ENCODE results near the gene PEX16. TPM values are rescaled to one million over a fixed set of nuclear protein-coding genes. Genes with fewer than 3 reads are reported as not detected.
"Not testable (repeated sequence)": the region's sequence is repeated elsewhere in the genome, so short reads cannot be mapped to it uniquely, and the experiment has no call there.

The PEX16 gene
- total RNA-seq, 1 donor from 2014 or later: 37.0 TPM

DNA sequence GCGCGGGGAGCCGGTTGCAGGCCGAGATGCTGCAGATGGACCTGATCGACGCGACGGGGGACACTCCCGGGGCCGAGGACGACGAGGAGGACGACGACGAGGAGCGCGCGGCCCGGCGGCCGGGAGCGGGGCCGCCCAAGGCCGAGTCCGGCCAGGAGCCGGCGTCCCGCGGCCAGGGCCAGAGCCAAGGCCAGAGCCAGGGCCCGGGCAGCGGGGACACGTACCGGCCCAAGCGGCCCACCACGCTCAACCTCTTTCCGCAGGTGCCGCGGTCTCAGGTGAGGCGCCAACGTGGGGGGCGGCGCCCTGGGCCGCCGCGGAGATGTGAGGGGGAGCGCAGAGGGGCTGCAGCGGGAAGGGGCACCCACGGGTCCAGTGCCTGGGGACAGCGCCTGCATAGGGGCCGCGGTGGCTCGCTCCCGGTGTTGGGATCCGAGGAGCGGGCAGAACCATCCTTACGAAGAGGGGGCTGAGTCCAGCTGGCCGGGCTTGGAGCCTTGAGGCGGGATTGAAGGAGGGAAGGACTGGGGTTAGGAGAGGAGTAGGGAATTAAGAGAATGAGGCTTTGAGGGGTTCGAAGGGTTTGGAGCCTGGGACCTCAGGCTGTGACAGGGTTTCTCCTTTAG lies 17.4 kb downstream of the PEX16 start:
- peak; percentile 46 for ATAC-seq
- DNase-seq (ENCODE audit: low spot score): not testable (repeated sequence)

DNA sequence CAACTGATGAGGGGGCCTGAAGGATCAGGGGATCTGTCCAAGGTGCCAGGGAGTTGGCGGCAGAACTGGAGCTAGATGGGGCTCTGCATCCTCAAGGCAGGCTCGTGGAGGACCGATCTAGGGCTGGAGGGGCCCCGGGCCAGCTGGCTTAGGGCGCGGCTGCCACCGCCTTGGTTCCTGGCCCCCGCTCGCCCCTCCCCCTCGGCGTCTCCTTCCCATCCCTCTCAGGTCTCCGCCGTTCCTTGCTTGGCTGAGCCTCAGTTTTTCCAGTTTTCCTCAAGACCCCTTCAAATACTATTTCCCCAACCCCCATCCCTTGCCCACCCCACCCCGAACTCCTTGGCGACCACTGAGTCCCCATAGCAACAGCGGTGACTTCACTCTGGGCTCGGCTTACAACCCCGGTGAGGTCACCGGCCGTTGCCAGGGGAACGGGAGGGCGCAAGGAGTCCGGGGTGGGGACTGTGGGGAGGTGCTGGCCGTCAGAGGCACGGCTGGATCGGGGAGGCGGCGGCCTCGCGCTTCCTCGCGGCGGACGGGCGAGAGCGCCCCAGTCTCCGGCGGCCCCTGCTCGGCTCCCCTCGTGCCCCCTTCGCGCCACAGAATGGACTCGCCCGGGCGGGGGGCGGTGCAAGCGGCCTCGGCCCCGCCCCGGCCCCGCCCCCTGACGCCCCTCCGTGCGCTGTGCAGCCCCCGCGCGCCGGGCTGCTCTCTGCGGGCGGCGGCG lies 18.1 kb downstream of the PEX16 start:
- DNase-seq (ENCODE audit: low spot score) (peak; percentile 74), ATAC-seq (peak; percentile 81)

DNA sequence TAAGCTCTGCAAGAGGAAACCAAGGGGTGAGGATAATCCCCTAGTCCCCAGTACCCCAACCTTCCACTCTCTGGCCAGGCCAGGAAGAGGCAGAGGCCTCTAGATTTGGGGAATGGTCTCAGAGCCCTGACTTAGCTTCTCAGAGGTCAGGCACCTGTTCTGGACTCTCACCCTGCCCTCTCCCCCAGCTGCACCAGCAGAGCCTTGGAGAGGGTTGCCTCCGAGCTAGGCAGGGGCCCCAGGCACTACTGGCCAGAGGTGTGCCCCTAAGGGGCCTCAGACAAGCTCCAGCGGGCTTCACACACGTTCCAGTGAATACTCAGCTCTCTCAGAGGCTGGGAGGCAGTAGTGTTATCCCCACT lies 18.6 kb downstream of the PEX16 start:
- DNase-seq (ENCODE audit: low spot score): no peak
- no peak for ATAC-seq

DNA sequence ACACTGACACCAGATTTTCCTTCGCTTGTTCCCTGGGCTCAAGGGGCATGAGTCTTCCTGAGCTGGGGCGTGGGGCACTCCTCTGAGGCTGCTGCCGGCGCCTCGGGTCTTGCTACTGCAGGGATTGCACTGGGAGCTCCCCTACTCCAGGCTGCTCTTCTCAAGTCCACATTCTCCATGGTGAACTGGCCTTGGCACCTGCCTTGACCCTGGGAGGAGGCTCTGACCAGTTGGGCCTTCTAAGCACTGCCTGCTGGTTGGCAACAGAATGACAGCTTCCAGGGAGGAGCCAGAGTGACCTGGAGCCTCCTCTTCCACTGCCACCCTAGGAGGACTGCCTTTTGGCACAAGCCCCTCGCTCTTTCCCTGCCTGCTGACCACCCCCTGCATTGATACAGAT lies 20.1 kb downstream of the PEX16 start:
- no peak for ATAC-seq
- DNase-seq (ENCODE audit: low spot score): no peak

DNA sequence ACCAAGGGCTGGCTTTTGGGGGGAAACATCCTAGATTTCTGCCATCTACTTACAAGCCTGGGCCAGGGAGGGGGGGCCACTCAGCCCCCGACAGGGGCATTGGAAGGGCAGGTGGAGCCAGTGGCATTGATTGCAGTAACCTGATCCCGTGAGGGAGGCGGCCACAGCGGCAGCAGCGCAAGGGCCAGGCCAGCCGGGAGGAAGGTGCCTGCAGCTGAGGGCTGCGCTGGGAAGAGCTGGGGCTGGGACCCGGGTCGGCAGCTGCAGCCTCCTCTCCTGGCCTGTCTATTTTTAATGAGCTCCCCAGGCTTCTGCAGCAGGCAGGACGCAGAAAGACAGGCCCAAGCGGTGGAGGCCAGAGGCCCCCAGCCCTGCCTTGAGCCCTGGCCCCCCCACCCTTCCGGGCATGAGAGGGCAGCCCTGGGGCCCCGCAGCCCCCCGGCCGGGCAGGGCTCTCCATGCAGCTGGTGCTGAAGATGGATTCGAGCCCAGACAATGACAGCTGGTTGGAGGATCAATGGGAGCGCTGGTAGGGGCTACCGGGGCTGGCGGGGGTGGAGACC lies 21.2 kb downstream of the PEX16 start:
- peak; percentile 14 for ATAC-seq
- no peak for DNase-seq (ENCODE audit: low spot score)

DNA sequence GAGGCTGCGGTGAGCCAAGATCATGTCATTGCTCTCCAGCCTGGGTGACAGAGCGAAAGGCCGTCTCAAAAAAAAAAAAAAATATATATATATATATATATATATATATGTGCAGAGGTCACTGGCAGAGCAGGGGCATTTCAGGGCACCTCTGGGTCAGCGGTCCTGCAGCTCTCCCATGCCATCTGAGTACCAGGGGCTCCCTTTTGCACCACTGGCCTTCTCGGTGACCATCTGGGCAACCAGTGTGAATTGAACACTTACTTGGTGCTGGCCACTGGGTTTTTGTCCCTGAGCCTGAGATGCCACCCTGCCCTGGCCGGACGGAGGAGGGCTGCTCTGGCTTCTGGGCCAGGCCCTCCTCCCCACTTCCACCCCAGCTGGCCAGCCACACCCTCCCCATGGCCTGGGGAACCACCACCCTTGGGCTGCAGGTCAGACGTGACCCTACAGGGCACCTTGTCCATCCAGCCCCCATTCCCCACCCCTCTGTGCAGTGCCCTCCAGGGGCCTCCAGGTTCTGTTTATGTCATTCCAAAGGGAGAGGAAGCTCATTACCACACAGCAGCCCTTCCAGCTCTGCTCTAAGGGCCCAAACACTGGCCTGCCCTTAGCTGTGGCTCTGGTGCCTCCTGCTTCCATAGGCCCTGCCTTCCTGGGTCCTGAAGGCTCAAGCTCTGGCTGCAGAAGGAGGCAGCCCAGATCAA lies 22.0 kb downstream of the PEX16 start:
- ATAC-seq: no peak
- DNase-seq (ENCODE audit: low spot score): no peak

DNA sequence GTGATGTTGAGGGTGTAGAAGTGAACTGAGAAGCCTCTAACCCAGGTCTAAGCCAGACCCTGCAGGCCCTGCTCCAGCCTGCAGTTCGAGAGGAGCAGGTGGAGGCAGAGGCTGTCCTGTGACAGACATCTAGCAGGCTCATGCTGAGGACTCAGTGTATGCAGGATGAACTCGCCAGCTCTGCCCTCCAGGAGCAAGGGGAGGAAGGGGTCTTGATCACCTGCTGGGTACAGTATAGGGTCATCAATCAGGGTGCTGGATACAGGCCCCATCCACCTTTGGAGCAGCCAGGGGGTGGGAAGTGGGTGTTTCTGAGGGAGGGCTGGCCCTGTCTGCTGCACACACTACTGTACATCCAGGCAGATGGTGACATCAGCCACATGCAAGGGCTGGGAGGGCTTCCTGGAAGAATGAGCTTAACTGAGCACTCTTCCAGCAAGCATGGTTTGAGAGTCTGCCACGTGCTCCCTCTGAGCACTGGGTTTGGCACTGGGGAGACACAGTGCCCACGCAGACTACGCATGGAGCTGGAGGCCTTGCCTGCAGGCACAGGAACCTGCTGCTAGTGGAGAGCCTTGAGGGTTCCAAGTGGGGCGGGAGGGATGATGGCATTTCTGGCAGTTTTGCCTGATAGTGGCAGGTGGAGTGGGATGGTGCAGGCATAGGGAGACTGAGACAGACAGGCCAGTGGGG lies 23.0 kb downstream of the PEX16 start:
- DNase-seq (ENCODE audit: low spot score): no peak

DNA sequence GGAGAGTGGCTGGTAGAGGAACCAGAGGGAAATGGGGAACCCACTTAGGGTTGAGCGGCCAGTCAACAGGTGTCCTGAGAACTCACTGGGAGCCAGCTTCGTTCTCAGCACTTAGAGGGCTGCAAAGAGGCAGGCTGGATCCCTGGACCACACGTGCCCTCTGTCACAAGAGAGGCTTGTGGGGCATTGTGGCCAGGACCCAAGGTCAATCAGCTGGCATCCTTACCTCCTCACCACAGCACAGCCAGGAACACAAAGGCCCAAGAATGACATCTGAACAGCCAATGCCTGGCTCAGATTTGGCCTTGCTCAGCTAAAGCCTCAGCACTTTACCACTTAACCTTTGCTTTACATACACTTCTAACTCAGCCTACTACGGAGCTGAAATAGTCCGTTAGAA lies 24.8 kb downstream of the PEX16 start:
- DNase-seq (ENCODE audit: low spot score) (peak; percentile 79), ATAC-seq (peak; percentile 61)

More for the DNA sequence above, 23.0 kb downstream of the PEX16 start:
- no peak for ATAC-seq

DNA sequence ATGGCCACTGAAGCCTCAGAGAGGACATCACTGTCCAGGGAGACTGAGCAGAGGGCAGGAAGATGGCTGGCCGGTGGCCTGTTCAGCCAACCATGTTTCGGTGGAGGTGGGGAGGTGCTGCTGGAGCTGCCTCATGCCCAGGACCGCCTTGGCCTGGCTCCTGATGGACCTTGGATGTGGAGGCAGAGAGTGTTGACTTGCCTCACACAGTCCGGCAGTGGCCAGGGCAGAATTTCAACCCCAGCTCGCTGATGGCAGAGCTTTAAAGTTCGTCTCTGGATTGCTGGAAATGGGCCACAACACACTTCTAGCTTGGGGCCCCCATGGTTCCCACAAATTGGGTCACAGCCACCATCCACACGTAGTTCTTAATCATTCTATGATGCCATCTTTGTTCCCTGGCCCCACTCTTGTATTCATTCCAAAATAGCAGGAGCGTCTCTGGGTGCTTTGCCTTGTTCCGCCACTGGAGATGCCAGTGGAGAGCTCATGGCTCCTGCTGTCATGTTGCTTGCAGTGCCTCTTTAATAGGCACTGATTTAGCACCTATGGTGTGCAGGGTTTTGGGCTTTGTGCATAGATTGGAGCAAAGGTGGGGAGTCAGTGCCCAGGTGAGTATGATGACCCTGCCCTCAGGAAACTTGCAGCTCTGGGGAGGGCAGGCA lies 26.7 kb downstream of the PEX16 start:
- ATAC-seq: peak; percentile 88
- peak; percentile 93 for DNase-seq (ENCODE audit: low spot score)

DNA sequence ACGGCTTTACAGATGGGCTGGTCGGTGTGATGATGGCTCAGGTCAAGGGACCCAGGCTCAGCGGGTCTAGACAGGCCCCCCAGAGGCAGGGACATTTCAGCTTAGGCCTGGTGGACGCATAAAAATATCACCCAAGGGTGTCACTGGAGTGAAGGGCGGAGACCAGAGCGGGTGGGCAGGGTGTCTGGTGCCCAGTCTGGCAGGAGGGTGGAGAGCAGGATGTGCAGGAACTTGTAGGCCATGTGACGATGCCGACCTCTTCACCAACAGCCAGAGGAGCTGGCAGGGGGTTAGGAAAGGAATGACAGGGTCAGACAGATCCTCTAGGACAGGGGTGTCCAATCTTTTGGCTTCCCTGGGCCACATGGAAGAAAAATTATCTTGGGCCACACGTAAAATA lies 27.7 kb downstream of the PEX16 start:
- DNase-seq (ENCODE audit: low spot score): no peak

DNA sequence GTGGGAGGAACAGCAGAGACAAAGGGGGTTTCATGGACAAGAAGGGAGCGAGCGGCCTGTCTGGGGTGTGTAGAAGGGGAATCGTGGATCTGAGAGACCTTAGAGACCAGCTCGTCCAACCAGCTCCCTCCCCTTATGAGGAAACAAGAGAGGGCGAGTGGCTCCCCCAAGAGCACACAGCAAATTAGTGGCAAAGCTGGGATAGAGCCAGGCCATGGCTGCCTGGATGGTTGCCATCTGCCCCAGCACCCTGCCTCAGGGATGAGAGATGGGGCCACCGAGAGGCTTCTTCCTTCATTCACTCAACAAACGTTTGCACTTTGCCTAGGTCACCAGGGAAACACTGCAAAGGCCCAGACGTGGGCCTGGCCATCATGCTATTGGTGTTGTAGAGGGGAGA lies 28.1 kb downstream of the PEX16 start:
- DNase-seq (ENCODE audit: low spot score) (no peak), ATAC-seq (no peak)

More for the DNA sequence above, 27.7 kb downstream of the PEX16 start:
- no peak for ATAC-seq

DNA sequence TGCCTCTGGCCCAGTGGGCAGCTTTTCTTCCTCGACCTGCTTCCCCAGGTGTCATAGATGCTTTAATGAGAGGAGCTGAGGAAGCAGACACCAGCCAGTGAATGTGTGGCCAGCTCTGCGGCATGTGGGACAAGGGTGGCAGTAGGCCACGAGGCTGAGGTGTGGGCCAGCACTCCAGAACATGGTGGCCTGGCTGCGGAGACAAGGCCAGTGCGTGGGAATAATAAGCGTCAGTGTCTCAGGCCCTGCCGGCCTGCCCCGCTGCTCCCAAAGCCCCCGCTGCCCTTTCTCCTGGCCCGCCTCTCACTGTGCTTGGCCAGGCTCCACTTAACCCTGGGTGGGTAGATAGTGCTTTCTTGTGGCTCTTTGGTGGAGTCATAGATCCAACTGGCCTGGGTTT lies 30.1 kb downstream of the PEX16 start:
- DNase-seq (ENCODE audit: low spot score) (no peak), ATAC-seq (no peak)

DNA sequence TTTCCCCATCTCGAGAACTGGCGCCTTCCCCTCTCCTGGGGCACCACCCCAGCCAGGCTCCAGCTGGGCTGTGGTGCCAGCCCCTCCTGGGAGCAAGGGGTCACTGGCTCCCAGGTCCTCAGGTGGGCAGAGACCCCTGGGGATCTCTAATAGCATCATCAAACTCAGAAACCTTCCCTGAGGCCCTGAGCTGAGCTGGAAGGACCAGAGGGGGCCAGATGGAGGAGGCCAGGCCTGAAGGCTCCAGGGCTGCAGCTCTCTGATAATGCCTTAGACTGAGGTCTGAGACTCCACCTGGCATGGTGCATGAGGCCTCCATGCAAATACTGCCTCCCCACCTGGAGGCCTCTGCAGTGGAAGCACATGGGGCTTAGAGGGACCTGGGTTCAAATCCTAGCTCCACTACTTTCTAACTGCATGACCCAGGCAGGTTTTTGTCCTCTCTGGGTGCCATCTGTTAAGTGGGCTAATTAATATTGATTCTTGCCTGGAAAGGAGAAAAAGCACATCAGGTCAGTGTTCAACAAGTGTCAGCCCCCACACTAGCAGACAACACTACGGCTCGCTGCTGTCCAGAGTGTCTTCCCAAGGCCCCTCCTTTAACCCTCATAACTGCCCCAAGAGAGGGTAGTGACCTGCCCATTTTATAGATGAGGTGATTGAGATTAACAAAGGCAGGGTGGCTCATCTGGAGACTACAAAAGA lies 30.7 kb downstream of the PEX16 start:
- DNase-seq (ENCODE audit: low spot score) (no peak), ATAC-seq (no peak)

DNA sequence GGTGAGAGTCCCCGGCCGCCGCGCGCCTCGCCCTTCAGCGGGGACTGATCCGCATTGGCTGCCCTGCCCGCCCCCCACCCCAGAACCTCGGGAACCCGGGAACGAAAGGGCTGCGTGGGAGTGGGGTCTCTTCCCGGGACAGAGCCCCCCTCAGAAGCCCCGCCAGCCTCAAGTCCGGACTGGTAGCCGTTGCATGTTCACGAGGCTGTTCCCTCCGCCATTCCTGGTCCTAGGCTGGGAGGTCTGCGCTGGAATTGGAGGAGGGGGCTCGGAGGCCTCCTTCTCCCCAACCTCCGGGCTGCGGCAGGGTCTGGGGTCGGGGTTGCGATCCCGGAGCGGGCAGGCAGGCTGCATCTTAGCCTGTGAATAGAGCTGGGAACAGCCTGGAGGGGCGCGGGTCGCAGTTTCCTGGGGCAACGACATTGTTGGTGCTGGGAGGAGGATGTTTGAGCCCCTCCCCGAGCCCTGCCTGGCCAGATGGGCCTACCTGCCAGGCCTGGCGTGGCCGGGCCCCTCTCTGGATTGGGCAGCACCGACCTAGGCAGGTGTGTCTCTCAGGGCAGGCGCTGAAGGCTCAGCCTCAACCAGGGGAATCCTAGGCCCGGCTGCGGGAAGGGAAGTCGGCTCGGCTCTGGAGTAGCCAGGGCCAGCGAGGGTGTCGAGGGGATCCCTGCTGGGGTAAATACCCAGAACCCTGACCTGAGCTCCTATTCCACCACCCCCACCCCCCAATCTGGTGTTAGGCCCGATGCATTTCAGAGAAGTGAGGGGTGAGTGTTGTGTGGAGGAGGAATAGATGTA lies 31.6 kb downstream of the PEX16 start:
- DNase-seq (ENCODE audit: low spot score) (no peak), ATAC-seq (no peak)

DNA sequence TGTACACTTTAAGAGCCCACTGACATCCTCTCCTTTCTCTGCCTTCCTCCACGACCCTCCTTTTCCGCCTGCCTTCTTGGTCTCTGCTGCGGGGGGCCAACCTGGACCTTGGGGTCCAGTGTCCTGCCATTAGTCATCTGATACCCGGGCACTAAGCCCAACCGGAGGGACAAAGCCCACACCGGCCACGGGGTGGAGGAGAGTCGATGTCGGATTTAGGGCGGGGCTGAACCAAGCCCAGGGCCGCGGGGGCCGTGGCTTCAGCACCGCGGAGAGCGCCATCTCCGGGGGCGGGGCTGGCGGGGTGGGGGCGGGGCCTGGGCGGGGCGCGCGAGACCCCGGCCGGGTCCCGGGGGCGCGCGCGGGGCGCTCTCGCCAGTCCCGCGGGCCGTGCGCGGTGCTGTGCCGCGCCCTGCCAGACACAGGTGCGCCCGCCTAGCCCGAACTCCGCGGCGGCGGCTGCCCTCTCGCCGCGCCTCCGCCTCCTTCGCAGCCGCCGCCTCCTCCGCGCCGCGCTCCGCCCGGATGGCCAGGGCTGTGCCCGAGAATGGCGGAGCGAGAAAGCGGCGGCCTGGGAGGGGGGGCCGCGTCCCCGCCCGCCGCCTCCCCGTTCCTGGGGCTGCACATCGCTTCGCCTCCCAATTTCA lies 32.3 kb downstream of the PEX16 start, which contains the start of gene MAPK8IP1:
TSS of gene MAPK8IP1 (plus strand) at position 378 of the 647 bp plus-strand sequence. CDS start at position 548, 170 bp downstream.
- DNase-seq (ENCODE audit: low spot score) (peak; percentile 76), ATAC-seq (peak; percentile 86)

DNA sequence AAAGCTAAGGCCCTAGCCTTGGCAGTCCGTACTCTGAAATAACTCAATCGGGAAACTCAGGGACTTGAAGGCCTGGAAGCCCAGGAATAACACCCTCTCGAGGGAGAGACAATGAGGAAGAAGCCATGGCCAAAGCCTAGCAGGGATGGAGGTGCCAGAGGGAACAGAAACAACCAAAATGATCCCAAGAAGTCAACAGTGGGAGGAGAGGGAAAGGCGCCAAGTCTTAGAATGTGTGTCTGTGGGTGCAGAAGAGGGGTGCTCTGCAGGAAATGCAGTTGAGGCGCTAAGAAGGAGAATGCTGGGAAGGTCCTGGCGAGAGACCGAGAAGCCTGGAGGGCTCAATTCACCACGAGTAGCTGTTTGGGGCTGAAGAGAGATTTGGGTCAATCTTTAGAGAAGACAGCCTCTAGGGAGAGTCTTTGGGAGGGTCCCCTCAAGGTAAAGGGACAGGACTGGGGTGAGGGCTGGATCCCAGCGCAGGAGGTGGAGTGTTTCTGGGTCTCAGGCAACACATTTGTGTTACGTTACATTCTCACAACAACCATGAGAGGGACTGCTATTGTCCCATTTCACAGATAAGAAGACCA lies 33.0 kb downstream of the PEX16 start:
- ATAC-seq (peak; percentile 3), DNase-seq (ENCODE audit: low spot score) (no peak)

DNA sequence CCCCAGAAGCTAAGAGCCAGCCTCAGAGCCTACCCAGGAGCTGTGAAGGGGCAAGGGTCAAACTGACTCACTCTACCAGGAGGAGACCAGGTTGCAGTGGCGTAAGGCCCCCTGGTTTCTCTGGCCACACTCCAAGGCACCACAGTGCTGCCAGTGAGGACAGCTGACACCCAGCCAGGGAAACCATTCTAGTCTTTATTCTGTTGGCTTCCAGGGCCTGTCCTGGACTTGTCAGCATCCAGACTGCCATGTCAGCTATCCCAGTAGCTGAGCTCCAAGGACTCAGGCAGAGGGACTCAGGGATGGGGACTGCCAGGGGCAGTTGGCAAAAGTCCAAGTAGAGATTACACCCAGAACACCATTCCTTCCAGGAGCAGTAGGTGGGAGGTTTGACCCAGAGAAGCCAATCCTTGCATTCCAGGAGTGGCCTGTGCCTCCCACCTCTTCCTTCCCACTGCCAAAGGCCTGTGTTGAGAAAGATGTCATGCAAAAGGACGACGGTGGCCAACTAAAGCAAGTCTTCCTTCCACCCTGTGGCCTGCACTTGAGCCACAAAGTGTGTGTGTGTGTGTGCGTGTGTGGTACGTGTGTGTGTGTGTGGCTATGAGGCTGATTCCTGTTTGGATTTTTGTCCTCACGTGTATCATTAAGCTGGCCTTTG lies 35.8 kb downstream of the PEX16 start:
- no peak for DNase-seq (ENCODE audit: low spot score)
- no peak for ATAC-seq
